Esophagus muscularis mucosa (tissue), 4 donors: Measurements from ENCODE around the gene CTU1.

Experiments used
- CTCF ChIP-seq, 3 experiments: fragments of 200-600 bp in 2 of 3; fragments of 450-650 bp in 1 of 3; sonication (generic) in 2 of 3; IDR thresholded peaks; one replicate each; pipeline ENCODE4 v1.5.1; 2017 to 2019; ENCODE audit warnings: antibody characterized with exemption in 3 of 3, mild to moderate bottlenecking in 2 of 3, moderate library complexity in 1 of 3
- EP300 ChIP-seq: sonication (generic); formaldehyde crosslinking; IDR thresholded peaks from one replicate; pipeline ENCODE4 v1.6.1; 2017; ENCODE audit warnings: antibody characterized with exemption
- POLR2A ChIP-seq: fragments of 450-650 bp; IDR thresholded peaks from one replicate; pipeline ENCODE4 v1.6.1; 2017; ENCODE audit warnings: antibody characterized with exemption, moderate library complexity, mild to moderate bottlenecking, low read depth
- POLR2AphosphoS5 ChIP-seq, 2 donors: sonication (generic); formaldehyde crosslinking; IDR thresholded peaks; one replicate each; pipeline ENCODE4 v1.6.1; 2017; ENCODE audit warnings: antibody characterized with exemption in 2 of 2

DNA sequence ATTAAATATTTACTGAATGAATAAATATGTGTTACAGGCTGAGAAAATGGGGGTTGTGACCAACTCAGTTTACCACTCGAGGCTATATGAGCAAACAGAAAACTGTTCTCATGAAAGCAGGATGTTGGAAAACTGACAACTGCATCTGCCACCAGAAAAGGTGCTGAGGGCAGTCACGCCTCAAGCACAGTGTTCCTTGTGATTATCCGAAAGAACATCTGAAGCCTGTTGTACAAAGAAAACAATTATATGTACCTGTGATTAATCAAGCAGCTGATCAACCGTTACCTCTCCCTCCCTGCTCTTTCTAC, 37.2 kb downstream of the CTU1 start:
- TF ChIP-seq CTCF (IDR thresholded peaks at IDR 0.05) (no peak), POLR2AphosphoS5 (IDR thresholded peaks at IDR 0.05) (no peak), POLR2A (no peak), EP300 (no peak)
